ENCODE data around the gene SCGB3A2.

The SCGB3A2 gene

GRCh38 chr5:147927901-147928300 lies 49.4 kb downstream of the SCGB3A2 start:
- no peak overlapping the region for H3K4me3 ChIP-seq (ENCODE audit: low read depth, low read length)
- TF ChIP-seq, protein P1, sequence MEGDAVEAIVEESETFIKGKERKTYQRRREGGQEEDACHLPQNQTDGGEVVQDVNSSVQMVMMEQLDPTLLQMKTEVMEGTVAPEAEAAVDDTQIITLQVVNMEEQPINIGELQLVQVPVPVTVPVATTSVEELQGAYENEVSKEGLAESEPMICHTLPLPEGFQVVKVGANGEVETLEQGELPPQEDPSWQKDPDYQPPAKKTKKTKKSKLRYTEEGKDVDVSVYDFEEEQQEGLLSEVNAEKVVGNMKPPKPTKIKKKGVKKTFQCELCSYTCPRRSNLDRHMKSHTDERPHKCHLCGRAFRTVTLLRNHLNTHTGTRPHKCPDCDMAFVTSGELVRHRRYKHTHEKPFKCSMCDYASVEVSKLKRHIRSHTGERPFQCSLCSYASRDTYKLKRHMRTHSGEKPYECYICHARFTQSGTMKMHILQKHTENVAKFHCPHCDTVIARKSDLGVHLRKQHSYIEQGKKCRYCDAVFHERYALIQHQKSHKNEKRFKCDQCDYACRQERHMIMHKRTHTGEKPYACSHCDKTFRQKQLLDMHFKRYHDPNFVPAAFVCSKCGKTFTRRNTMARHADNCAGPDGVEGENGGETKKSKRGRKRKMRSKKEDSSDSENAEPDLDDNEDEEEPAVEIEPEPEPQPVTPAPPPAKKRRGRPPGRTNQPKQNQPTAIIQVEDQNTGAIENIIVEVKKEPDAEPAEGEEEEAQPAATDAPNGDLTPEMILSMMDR (IDR thresholded peaks at IDR 0.05; ENCODE audit: low read depth, low read length, missing control alignments) = no peak
- in situ Hi-C loops (cut with HindIII; ENCODE audit: low sequenced_read_pairs) = no loop called here
- no peak for DNase-seq (ENCODE audit: low read depth)

GRCh38 chr5:147930769-147931168 lies 52.3 kb downstream of the SCGB3A2 start:
- TF ChIP-seq, protein P1 (IDR thresholded peaks at IDR 0.05; ENCODE audit: low read depth, low read length, missing control alignments) = no peak
- in situ Hi-C loops (cut with HindIII; ENCODE audit: low sequenced_read_pairs) = loop anchor here (5.0 kb wide), 2 partner anchors 48 to 78 kb away; no protein-coding TSS in a partner anchor
- DNase-seq (ENCODE audit: low read depth) = no peak
- H3K4me3 ChIP-seq (ENCODE audit: low read depth, low read length) = no peak overlapping the region

All from astrocyte of the cerebellum (primary cell).